GM19240 (cell line): ENCODE data around the gene IL16.
"Not testable (repeated sequence)": the region's sequence is repeated elsewhere in the genome, so short reads cannot be mapped to it uniquely, and the experiment has no call there.

ENCODE experiments used
- DNase-seq: peaks from one replicate; pipeline ENCODE4 v3.0.0; 2011; ENCODE audit warnings: low spot score; ENCODE audit not compliant: insufficient read length

Gene IL16

GRCh38 chr15:81196576-81197254, at the start of gene IL16:
Gene IL16 (plus strand): TSS chr15:81196879. CDS start chr15:81225400, 28,521 bp downstream.
- no peak for DNase-seq

GRCh38 chr15:81151389-81151788, 45.3 kb upstream of the IL16 start:
- DNase-seq: no peak

- no peak for DNase-seq
These were observed 44.3 kb upstream of the IL16 start for GRCh38 chr15:81152339-81152738.

GRCh38 chr15:81152799-81153198, 43.9 kb upstream of the IL16 start:
- DNase-seq: no peak

- no peak for DNase-seq
These were observed 41.1 kb upstream of the IL16 start for GRCh38 chr15:81155375-81156218.

GRCh38 chr15:81156324-81156723, 40.4 kb upstream of the IL16 start:
- DNase-seq: no peak

- DNase-seq: no peak
These were observed 39.3 kb upstream of the IL16 start for GRCh38 chr15:81157195-81157938.

GRCh38 chr15:81157939-81158223, 38.8 kb upstream of the IL16 start:
- DNase-seq: no peak

- not testable (repeated sequence) for DNase-seq
These were observed 38.1 kb upstream of the IL16 start for GRCh38 chr15:81158561-81158960.

- no peak for DNase-seq
These were observed 36.1 kb upstream of the IL16 start for GRCh38 chr15:81160312-81161159.

GRCh38 chr15:81161160-81161673, 35.5 kb upstream of the IL16 start:
- no peak for DNase-seq

GRCh38 chr15:81161851-81162250, 34.8 kb upstream of the IL16 start:
- no peak for DNase-seq

- no peak for DNase-seq
These were observed 32.5 kb upstream of the IL16 start for GRCh38 chr15:81163961-81164800.

GRCh38 chr15:81165535-81165934, 31.1 kb upstream of the IL16 start:
- DNase-seq: no peak

GRCh38 chr15:81166636-81167305, 29.9 kb upstream of the IL16 start:
- no peak for DNase-seq

- no peak for DNase-seq
These were observed 28.6 kb upstream of the IL16 start for GRCh38 chr15:81168131-81168526.

- no peak for DNase-seq
These were observed 28.0 kb upstream of the IL16 start for GRCh38 chr15:81168644-81169043.

- DNase-seq: no peak
These were observed 26.2 kb upstream of the IL16 start for GRCh38 chr15:81170511-81170910.

- DNase-seq: no peak
These were observed 25.4 kb upstream of the IL16 start for GRCh38 chr15:81171286-81171685.
